Measurements from ENCODE around the gene LENEP.
"Not testable (repeated sequence)": the region's sequence is repeated elsewhere in the genome, so short reads cannot be mapped to it uniquely, and the experiment has no call there.

The LENEP gene

GRCh38 chr1:154978360-154978759 lies 15.0 kb upstream of the LENEP start:
- H3K4me1 ChIP-seq (ENCODE audit: control insufficient read depth, insufficient read depth, low read length, poor library complexity, severe bottlenecking): peaks cover 10% of the 10 kb centered on the region
- H3K9me3 ChIP-seq (ENCODE audit: control insufficient read depth, low read length): no peaks in the 10 kb centered on the region
- no peak overlapping the region for H3K4me3 ChIP-seq (ENCODE audit: extremely low read depth, insufficient read depth, low read length, poor library complexity, severe bottlenecking)
- peaks cover 56% of the 10 kb centered on the region for H3K36me3 ChIP-seq (ENCODE audit: control insufficient read depth, insufficient read depth, low read length)
- H3K27ac ChIP-seq (ENCODE audit: low read depth, low read length, severe bottlenecking): no peak overlapping the region
- WGBS, 2 experiments (ENCODE audit: insufficient coverage in 2 of 2): no CpG with 5 or more reads among the region's 3 CpGs

GRCh38 chr1:154982341-154982740 lies 11.0 kb upstream of the LENEP start:
- H3K27ac ChIP-seq (ENCODE audit: low read depth, low read length, severe bottlenecking): no peak overlapping the region
- H3K36me3 ChIP-seq (ENCODE audit: control insufficient read depth, insufficient read depth, low read length): peaks cover 68% of the 10 kb centered on the region
- H3K9me3 ChIP-seq (ENCODE audit: control insufficient read depth, low read length): no peaks in the 10 kb centered on the region
- 72% methylated on average over 2 of the region's 6 CpGs; no CpG with 5 or more reads in 1 of the 2 experiments for WGBS, 2 experiments (ENCODE audit: insufficient coverage in 2 of 2)
- peak overlapping the region; percentile 84 for H3K4me3 ChIP-seq (ENCODE audit: extremely low read depth, insufficient read depth, low read length, poor library complexity, severe bottlenecking)
- H3K4me1 ChIP-seq (ENCODE audit: control insufficient read depth, insufficient read depth, low read length, poor library complexity, severe bottlenecking): peaks cover 6% of the 10 kb centered on the region

- Histone ChIP-seq H3K4me1 (ENCODE audit: control insufficient read depth, insufficient read depth, low read length, poor library complexity, severe bottlenecking) (peaks cover 6% of the 10 kb centered on the region), H3K27ac (ENCODE audit: low read depth, low read length, severe bottlenecking) (peak within 1 kb of the TSS; percentile 51), H3K36me3 (ENCODE audit: control insufficient read depth, insufficient read depth, low read length) (peaks cover 68% of the 10 kb centered on the region), H3K4me3 (ENCODE audit: extremely low read depth, insufficient read depth, low read length, poor library complexity, severe bottlenecking) (peak within 1 kb of the TSS; percentile 84), H3K9me3 (ENCODE audit: control insufficient read depth, low read length) (no peaks in the 10 kb centered on the region)
- 0 to 1% methylated on average over 17 to 24 of the region's 26 CpGs for WGBS, 2 experiments (ENCODE audit: insufficient coverage in 2 of 2)
These were observed 10.3 kb upstream of the LENEP start, which contains the start of gene FLAD1 for GRCh38 chr1:154982897-154983648. FLAD1 (plus strand) TSS chr1:154983344; CDS start chr1:154983695, 351 bp downstream.

- Histone ChIP-seq H3K9me3 (ENCODE audit: control insufficient read depth, low read length) (no peaks in the 10 kb centered on the region), H3K36me3 (ENCODE audit: control insufficient read depth, insufficient read depth, low read length) (peaks cover 70% of the 10 kb centered on the region), H3K27ac (ENCODE audit: low read depth, low read length, severe bottlenecking) (peak overlapping the region; percentile 39), H3K4me1 (ENCODE audit: control insufficient read depth, insufficient read depth, low read length, poor library complexity, severe bottlenecking) (peaks cover 6% of the 10 kb centered on the region), H3K4me3 (ENCODE audit: extremely low read depth, insufficient read depth, low read length, poor library complexity, severe bottlenecking) (peak overlapping the region; percentile 84)
- WGBS, 2 experiments (ENCODE audit: insufficient coverage in 2 of 2): 9 to 24% methylated on average over 9 to 12 of the region's 17 CpGs
These were observed 9.5 kb upstream of the LENEP start for GRCh38 chr1:154983776-154984466.

DNA sequence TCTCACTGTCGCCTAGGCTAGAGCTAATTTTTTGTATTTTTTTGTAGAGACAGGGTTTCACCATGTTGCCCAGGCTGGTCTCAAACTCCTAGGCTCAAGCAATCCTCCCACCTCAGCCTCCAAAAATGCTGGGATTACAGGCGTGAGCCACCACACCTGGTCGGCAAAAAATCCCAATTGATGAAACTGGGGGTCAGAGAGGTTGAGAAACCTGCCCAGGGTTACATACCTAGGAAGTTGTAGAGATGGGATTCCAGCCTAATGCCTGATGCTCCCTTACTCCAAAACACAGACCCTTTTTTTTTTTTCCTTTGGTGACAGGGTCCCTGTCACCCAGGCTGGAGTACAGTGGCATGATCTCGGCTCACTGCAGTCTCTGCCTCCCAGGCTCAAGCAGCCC lies 6.7 kb upstream of the LENEP start:
- not testable (repeated sequence) for H3K4me3 ChIP-seq (ENCODE audit: extremely low read depth, insufficient read depth, low read length, poor library complexity, severe bottlenecking); H3K9me3 ChIP-seq (ENCODE audit: control insufficient read depth, low read length); H3K4me1 ChIP-seq (ENCODE audit: control insufficient read depth, insufficient read depth, low read length, poor library complexity, severe bottlenecking); H3K27ac ChIP-seq (ENCODE audit: low read depth, low read length, severe bottlenecking)
- 100% methylated on average over 1 to 2 of the region's 4 CpGs for WGBS, 2 experiments (ENCODE audit: insufficient coverage in 2 of 2)
- H3K36me3 ChIP-seq (ENCODE audit: control insufficient read depth, insufficient read depth, low read length): peaks cover 66% of the 10 kb centered on the region

DNA sequence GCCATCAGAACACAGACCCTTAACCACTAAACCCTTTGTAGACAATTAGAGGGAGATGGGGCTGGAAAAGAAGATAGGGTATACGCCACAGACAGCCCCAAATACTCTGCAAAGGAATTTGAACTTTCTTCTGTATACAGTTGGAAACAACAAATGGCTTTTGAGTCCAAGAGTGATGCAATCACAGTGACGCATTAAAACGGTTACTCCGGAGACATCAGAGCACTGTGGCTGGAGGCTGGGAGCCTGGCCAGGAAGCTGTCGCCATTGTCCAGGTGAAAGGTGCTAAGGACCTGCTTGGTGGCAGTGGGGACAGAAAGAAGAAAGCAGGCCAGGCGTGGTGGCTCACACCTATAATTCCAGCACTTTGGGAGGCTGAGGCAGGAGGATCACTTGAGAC lies 6.1 kb upstream of the LENEP start:
- Histone ChIP-seq H3K4me1 (ENCODE audit: control insufficient read depth, insufficient read depth, low read length, poor library complexity, severe bottlenecking) (peaks cover 6% of the 10 kb centered on the region), H3K4me3 (ENCODE audit: extremely low read depth, insufficient read depth, low read length, poor library complexity, severe bottlenecking) (no peak overlapping the region), H3K36me3 (ENCODE audit: control insufficient read depth, insufficient read depth, low read length) (peaks cover 60% of the 10 kb centered on the region), H3K9me3 (ENCODE audit: control insufficient read depth, low read length) (no peaks in the 10 kb centered on the region), H3K27ac (ENCODE audit: low read depth, low read length, severe bottlenecking) (no peak overlapping the region)
- WGBS, 2 experiments (ENCODE audit: insufficient coverage in 2 of 2): 91 to 95% methylated on average over 5 to 6 of the region's 6 CpGs

DNA sequence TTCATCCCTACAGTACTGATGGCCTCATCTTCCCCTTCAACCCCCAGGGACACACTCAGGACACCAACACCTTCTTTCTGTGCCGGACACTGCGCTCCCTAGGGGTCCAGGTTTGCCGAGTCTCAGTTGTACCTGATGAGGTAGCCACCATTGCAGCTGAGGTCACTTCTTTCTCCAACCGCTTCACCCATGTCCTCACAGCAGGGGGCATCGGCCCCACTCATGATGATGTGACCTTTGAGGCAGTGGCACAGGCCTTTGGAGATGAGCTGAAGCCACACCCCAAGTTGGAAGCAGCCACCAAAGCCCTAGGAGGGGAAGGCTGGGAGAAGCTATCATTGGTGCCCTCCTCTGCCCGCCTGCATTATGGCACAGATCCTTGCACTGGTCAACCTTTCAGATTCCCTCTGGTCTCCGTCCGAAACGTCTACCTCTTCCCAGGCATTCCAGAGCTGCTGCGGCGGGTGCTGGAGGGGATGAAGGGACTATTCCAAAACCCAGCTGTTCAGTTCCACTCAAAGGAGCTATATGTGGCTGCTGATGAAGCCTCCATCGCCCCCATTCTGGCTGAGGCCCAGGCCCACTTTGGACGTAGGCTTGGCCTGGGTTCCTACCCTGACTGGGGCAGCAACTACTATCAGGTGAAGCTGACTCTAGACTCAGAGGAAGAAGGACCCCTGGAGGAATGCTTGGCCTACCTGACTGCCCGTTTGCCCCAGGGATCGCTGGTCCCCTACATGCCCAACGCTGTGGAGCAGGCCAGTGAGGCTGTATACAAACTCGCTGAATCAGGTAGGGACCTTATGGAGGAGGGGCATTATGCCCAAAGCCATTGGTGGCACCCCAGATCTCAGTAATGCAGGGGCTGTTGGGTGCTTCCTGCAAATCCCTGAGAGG lies 5.1 kb upstream of the LENEP start:
- peaks cover 6% of the 10 kb centered on the region for H3K4me1 ChIP-seq (ENCODE audit: control insufficient read depth, insufficient read depth, low read length, poor library complexity, severe bottlenecking)
- H3K4me3 ChIP-seq (ENCODE audit: extremely low read depth, insufficient read depth, low read length, poor library complexity, severe bottlenecking): no peak overlapping the region
- no peaks in the 10 kb centered on the region for H3K9me3 ChIP-seq (ENCODE audit: control insufficient read depth, low read length)
- no peak overlapping the region for H3K27ac ChIP-seq (ENCODE audit: low read depth, low read length, severe bottlenecking)
- peaks cover 62% of the 10 kb centered on the region for H3K36me3 ChIP-seq (ENCODE audit: control insufficient read depth, insufficient read depth, low read length)
- 95 to 96% methylated on average over 16 of the region's 17 CpGs for WGBS, 2 experiments (ENCODE audit: insufficient coverage in 2 of 2)

- Histone ChIP-seq H3K4me1 (ENCODE audit: control insufficient read depth, insufficient read depth, low read length, poor library complexity, severe bottlenecking) (peaks cover 10% of the 10 kb centered on the region), H3K27ac (ENCODE audit: low read depth, low read length, severe bottlenecking) (no peak overlapping the region), H3K4me3 (ENCODE audit: extremely low read depth, insufficient read depth, low read length, poor library complexity, severe bottlenecking) (no peak overlapping the region), H3K36me3 (ENCODE audit: control insufficient read depth, insufficient read depth, low read length) (peaks cover 62% of the 10 kb centered on the region), H3K9me3 (ENCODE audit: control insufficient read depth, low read length) (no peaks in the 10 kb centered on the region)
- WGBS, 2 experiments (ENCODE audit: insufficient coverage in 2 of 2): no CpG with 5 or more reads among the region's 3 CpGs
These were observed 4.1 kb upstream of the LENEP start for GRCh38 chr1:154989195-154989860.

GRCh38 chr1:154990276-154990675 lies 3.1 kb upstream of the LENEP start:
- no peaks in the 10 kb centered on the region for H3K9me3 ChIP-seq (ENCODE audit: control insufficient read depth, low read length)
- WGBS, 2 experiments (ENCODE audit: insufficient coverage in 2 of 2): 100% methylated on average over 3 of the region's 8 CpGs
- no peak overlapping the region for H3K4me3 ChIP-seq (ENCODE audit: extremely low read depth, insufficient read depth, low read length, poor library complexity, severe bottlenecking)
- H3K27ac ChIP-seq (ENCODE audit: low read depth, low read length, severe bottlenecking): no peak overlapping the region
- peaks cover 55% of the 10 kb centered on the region for H3K36me3 ChIP-seq (ENCODE audit: control insufficient read depth, insufficient read depth, low read length)
- peaks cover 7% of the 10 kb centered on the region for H3K4me1 ChIP-seq (ENCODE audit: control insufficient read depth, insufficient read depth, low read length, poor library complexity, severe bottlenecking)

Measured in mesodermal cell (in vitro differentiated cells).